Uterus (tissue), 4 donors: ENCODE results near the gene ALPP. TPM values are rescaled to one million over a fixed set of nuclear protein-coding genes. Genes with fewer than 3 reads are reported as not detected.

Source experiments
- DNase-seq, 2 donors: peaks; one replicate each; pipeline ENCODE4 v3.0.0-alpha.2; 2019 to 2020
- H3K27ac ChIP-seq, 2 donors: fragments of 200-600 bp; sonication (generic); 1 replicate in 1 of 2; 2 replicates in 1 of 2; pipeline ENCODE4 v1.5.1; 2016 to 2018
- H3K27me3 ChIP-seq, 2 donors: fragments of 200-600 bp; sonication (generic); one replicate each; pipeline ENCODE4 v1.5.1; 2018 to 2019; ENCODE audit warnings: control low read depth in 1 of 2
- H3K36me3 ChIP-seq, 2 donors: fragments of 200-600 bp; sonication (generic); one replicate each; pipeline ENCODE4 v1.5.1; 2019; ENCODE audit warnings: control low read depth in 1 of 2
- H3K4me1 ChIP-seq, 2 donors: fragments of 200-600 bp; sonication (generic); one replicate each; pipeline ENCODE4 v1.5.1; 2018 to 2019; ENCODE audit warnings: control low read depth in 1 of 2
- H3K4me3 ChIP-seq, 2 donors: fragments of 200-600 bp; sonication (generic); 1 replicate in 1 of 2; 2 replicates in 1 of 2; pipeline ENCODE4 v1.5.1; 2018 to 2019; ENCODE audit warnings: mild to moderate bottlenecking in 1 of 2
- H3K9me3 ChIP-seq, 2 donors: fragments of 200-600 bp; sonication (generic); one replicate each; pipeline ENCODE4 v1.5.1; 2019; ENCODE audit warnings: control low read depth in 1 of 2
- POLR2A ChIP-seq, 2 donors: fragments of 450-650 bp; IDR thresholded peaks; one replicate each; pipeline ENCODE4 v1.6.1; 2016; ENCODE audit warnings: antibody characterized with exemption in 2 of 2, mild to moderate bottlenecking in 1 of 2, moderate library complexity in 1 of 2
- intact Hi-C: fragments of 100-400 bp; cut with DNase I; formaldehyde crosslinking; loops from one replicate; pipeline ENCODE4 v1.15.1; 2023; ENCODE audit warnings: low total_unique reads
- total RNA-seq, 4 donors: library from RNA; depleted of rRNA in 3 of 4; stranded (reverse); fragments of >200 nt in 3 of 4; gene quantifications; one replicate each; pipeline versions ENCODE4 v1.1.0 to v1.2.4, GENCODE V29; 2014 to 2023
- TF ChIP-seq, protein P1 (sequence below), 4 experiments: fragments of 200-600 bp in 2 of 4; fragments of 450-650 bp in 2 of 4; sonication (generic) in 2 of 4; IDR thresholded peaks; one replicate each; pipeline ENCODE4 v1.5.1; 2016 to 2019; ENCODE audit warnings: antibody characterized with exemption in 4 of 4, mild to moderate bottlenecking in 2 of 4, moderate library complexity in 1 of 4
- donor health status: DM: yes; HTN: yes; CAD: no.

Gene ALPP
- total RNA-seq, 4 donors from 2014 or later, result 0.62 TPM; not detected in 3

DNA sequence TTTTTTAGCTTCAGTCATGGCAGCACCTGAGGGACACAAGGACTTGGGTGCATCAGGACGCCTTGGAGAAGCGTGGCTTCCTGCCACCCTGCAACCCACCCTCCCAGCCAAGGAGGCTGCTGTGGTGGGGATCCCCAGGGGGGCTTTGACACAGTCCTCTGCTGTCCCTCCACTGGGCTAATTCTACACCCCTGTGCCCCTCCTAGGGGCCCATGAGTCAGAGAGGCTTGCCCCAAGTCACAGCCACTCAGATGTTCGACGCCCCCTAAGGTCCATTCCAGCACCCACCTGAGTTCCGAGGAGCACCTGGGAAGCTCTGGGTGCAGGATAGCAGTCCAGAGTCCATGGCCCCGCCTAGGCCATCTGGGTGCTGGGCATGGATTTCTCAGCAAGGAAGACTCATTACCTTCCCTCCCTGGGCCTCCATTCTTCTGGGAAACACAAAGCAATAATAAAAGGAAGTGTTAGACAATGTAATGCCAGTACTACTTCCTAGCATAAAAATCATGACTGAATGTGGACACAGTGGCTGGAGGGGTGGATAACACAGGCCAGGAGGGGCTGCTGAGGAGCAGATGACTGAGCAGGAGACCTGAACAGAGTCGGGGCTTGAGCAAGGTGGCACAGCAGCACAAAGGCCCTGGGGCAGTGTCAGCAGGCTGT is 31.8 kb downstream of the ALPP start:
- intact Hi-C loops, result no loop called here
- Histone ChIP-seq H3K27me3 (no peaks in the 10 kb centered on the region), H3K36me3 (no peaks in the 10 kb centered on the region), H3K27ac (no peak overlapping the region), H3K4me3 (no peak overlapping the region), H3K4me1 (no peaks in the 10 kb centered on the region), H3K9me3 (no peaks in the 10 kb centered on the region)
- TF ChIP-seq POLR2A (IDR thresholded peaks at IDR 0.05), result no peak
- TF ChIP-seq, protein P1, sequence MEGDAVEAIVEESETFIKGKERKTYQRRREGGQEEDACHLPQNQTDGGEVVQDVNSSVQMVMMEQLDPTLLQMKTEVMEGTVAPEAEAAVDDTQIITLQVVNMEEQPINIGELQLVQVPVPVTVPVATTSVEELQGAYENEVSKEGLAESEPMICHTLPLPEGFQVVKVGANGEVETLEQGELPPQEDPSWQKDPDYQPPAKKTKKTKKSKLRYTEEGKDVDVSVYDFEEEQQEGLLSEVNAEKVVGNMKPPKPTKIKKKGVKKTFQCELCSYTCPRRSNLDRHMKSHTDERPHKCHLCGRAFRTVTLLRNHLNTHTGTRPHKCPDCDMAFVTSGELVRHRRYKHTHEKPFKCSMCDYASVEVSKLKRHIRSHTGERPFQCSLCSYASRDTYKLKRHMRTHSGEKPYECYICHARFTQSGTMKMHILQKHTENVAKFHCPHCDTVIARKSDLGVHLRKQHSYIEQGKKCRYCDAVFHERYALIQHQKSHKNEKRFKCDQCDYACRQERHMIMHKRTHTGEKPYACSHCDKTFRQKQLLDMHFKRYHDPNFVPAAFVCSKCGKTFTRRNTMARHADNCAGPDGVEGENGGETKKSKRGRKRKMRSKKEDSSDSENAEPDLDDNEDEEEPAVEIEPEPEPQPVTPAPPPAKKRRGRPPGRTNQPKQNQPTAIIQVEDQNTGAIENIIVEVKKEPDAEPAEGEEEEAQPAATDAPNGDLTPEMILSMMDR (IDR thresholded peaks at IDR 0.05), result no peak
- no peak for DNase-seq

GRCh38 chr2:232411901-232412629 is 33.5 kb downstream of the ALPP start:
- H3K4me3 ChIP-seq, result no peak overlapping the region
- H3K36me3 ChIP-seq, result no peaks in the 10 kb centered on the region
- H3K4me1 ChIP-seq, result no peaks in the 10 kb centered on the region
- no peaks in the 10 kb centered on the region for H3K27me3 ChIP-seq
- no peak for TF ChIP-seq POLR2A (IDR thresholded peaks at IDR 0.05)
- TF ChIP-seq, protein P1 (IDR thresholded peaks at IDR 0.05), result no peak
- no peak overlapping the region for H3K27ac ChIP-seq
- intact Hi-C loops, result no loop called here
- H3K9me3 ChIP-seq, result no peaks in the 10 kb centered on the region
- DNase-seq, result no peak

- no peak for TF ChIP-seq POLR2A (IDR thresholded peaks at IDR 0.05)
- TF ChIP-seq, protein P1 (IDR thresholded peaks at IDR 0.05), result no peak
- Histone ChIP-seq H3K9me3 (no peaks in the 10 kb centered on the region), H3K36me3 (no peaks in the 10 kb centered on the region), H3K4me3 (no peak overlapping the region), H3K27ac (no peak overlapping the region), H3K27me3 (no peaks in the 10 kb centered on the region), H3K4me1 (no peaks in the 10 kb centered on the region)
- DNase-seq, result no peak
- intact Hi-C loops, result no loop called here
Measured at GRCh38 chr2:232412986-232413385, 34.4 kb downstream of the ALPP start.

DNA sequence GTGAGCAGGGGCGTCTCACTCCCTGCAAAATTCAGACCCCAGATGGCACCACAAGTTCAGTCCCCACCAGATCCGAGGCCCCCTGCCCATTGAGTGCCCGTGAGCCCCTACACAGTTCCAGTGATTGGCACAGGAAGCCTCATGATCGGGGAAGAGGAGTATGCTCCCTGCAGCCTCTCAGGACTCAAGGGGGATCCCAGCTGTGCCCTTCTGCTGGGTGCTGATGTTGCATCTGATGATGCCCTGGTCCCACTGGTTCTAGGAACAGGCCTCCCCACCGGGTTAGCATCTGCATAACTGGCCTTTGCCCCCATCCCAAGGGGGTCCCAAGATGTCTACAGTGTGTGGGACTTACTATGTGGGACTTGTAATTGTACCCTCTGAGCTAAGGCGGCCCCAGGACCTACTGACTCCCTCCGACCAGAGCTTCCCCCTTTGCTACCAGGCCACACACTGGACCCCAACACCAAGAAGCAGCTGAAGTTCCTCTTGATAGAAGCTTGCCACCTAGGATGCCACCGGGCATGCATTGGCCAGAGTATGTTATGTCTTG is 36.7 kb downstream of the ALPP start:
- TF ChIP-seq, protein P1 (IDR thresholded peaks at IDR 0.05), result no peak
- TF ChIP-seq POLR2A (IDR thresholded peaks at IDR 0.05), result no peak
- intact Hi-C loops, result no loop called here
- H3K27ac ChIP-seq, result no peak overlapping the region
- no peaks in the 10 kb centered on the region for H3K9me3 ChIP-seq
- DNase-seq, result no peak
- H3K4me3 ChIP-seq, result no peak overlapping the region
- H3K4me1 ChIP-seq, result peaks cover 0 to 5% of the 10 kb centered on the region in 2 donors
- no peaks in the 10 kb centered on the region for H3K36me3 ChIP-seq
- H3K27me3 ChIP-seq, result no peaks in the 10 kb centered on the region
